ENCODE measurements around the gene LGI1.

The LGI1 gene

DNA sequence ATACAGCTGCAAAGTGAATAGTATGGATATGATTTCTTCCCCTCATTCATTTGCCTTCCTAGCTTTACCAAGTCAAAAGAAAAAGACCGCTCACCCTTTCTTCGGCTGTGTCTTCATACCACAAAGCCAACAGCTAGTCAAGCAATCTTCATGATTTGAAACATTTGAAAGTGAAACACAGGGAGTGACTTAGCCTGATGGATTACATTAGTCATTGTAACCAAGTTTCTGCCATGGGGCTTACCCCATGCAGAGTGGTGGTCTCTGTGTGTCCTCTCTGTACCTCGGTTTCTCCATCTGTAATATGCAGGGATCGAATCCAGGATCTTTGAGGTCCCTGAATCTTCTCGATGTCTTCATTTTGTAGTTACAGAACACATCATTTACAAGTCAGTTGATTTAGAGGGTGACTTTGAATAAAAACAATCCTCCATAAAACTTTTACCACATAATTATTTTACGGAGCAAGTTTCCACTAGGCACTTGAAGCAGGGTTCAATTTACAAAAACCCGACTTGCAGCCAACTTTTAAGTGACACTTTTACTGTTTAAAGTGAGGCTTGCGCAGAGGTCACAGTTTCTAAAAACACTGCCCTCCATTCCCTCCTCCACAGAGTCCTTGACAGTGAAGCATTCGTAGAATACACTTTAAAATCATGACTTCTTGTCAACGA lies 2.2 kb upstream of the LGI1 start:
- DNase-seq (ENCODE audit: low read depth) = no peak

DNA sequence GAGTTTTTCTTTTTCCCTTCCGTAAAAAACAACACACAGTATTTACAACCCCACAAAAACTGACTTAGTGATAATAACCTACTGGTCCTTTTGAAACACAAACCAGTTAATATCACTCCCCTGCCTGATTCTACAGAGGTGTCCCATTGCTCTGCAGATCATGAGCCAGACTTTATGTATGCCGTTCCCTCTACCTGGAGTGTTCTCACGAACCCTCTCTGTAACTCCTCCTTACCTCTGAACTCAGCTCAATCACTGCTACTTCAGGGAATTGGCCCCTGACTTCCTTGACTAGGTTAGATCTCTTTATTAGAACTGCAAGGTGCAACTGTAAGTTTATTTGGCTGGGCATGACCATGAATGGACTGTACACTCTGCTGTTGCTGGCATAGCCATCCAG lies 1.6 kb upstream of the LGI1 start:
- no peak for DNase-seq (ENCODE audit: low read depth)

DNA sequence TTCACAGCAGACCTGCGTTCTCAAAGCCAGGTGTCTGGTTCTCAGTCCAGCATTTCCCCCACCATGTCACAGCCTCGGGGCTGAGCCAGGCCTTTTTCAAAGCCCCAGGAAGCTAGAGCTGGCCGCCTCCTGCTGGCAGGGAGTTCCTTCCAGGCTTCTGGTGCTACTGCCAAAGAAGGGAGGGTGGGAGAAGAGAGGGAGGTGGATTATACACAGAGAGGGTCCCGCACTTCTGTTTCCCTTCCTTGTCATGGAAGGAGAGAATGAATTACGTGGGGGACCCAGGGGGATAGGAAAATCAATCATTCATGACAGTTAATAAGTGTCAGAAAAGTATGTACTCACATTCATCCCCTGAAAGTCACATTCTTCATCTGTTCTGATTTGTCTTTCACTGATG lies 600 bp upstream of the LGI1 start:
- DNase-seq (ENCODE audit: low read depth) = no peak

GRCh38 chr10:93758508-93758885 lies 761 bp downstream of the LGI1 start:
- DNase-seq (ENCODE audit: low read depth) = no peak

DNA sequence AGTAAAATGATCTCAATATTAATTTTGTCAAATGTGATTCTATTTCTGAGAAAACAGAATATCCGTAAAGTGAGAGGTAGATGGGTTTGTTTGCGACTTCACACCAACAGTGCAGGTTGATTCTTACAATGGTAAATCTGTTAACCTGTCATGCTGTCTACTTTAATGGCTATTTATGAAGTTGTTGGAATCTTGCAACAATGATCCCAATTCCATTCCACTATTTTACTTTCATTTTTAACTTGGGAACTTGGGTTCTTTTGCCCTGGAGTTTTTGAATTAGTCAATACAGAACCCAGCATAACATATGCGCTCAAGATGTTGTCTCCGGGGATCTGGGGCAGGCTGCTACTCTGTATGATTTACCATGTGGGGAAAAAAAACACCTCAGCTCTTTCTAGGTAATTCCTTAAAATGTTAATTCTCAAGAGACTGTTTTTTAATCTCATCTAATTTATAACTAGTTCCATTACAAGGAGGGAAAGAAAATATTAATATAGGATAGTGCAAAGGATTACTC lies 1.2 kb downstream of the LGI1 start:
- no peak for DNase-seq (ENCODE audit: low read depth)

GRCh38 chr10:93760490-93760889 lies 2.8 kb downstream of the LGI1 start:
- peak; percentile 79 for DNase-seq (ENCODE audit: low read depth)

GRCh38 chr10:93762979-93763391 lies 5.2 kb downstream of the LGI1 start:
- DNase-seq (ENCODE audit: low read depth) = no peak

- no peak for DNase-seq (ENCODE audit: low read depth)
Observed at GRCh38 chr10:93766918-93767317, 9.2 kb downstream of the LGI1 start.

DNA sequence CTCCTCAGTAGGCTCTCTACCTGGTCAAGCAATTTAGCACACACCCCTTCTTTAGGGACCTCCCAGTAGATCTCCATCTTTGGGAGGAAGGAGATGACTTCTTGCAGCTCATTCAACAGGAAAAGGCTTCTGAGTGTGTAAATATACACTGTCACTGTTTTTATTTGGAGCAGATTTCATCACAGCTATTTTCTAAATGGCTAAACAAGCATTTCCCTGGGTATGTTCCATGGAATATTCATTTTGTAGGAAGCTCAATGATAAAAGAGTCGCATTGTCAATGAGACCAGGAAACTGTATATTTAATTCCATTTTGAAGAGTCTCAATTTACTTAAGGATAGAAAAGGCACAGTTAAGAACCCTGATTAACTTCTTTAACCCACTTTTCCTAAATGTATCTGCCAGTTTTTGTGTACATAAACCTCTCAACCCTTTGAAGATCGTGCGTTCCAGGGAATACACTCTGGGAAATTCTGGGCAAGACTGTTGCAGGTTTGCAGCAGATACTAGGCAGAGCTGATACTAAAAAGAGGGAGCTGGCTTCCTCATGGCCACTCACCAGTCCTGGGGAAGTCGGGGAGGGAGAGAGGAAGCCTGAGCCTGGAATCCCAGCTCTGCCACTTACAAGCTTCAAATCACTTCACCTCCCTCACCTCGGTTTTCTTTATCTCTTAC lies 10.1 kb downstream of the LGI1 start:
- DNase-seq (ENCODE audit: low read depth) = no peak

- no peak for DNase-seq (ENCODE audit: low read depth)
Observed at GRCh38 chr10:93768892-93769291, 11.2 kb downstream of the LGI1 start.

DNA sequence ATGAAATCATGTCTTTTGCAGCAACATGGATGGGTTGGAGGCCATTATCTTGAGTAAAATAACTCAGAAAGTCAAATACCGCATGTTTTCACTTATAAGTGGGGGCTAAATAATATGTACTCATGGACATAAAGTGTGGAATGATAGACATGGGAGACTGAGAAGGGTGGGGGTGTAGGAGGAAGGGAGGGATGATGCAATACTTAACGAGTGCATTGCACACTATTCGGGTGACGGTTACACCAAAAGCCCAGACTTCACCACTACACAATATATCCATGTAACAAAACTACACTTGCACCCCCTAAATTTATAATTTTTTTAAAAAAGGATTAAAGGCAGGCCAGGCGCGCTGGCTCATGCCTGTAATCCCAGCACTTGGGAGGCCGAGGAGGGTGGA lies 13.6 kb downstream of the LGI1 start:
- DNase-seq (ENCODE audit: low read depth) = no peak

- DNase-seq (ENCODE audit: low read depth) = no peak
Observed at GRCh38 chr10:93773120-93773519, 15.4 kb downstream of the LGI1 start.

GRCh38 chr10:93773705-93774104 lies 16.0 kb downstream of the LGI1 start:
- no peak for DNase-seq (ENCODE audit: low read depth)

GRCh38 chr10:93775356-93775755 lies 17.6 kb downstream of the LGI1 start:
- DNase-seq (ENCODE audit: low read depth) = no peak

DNA sequence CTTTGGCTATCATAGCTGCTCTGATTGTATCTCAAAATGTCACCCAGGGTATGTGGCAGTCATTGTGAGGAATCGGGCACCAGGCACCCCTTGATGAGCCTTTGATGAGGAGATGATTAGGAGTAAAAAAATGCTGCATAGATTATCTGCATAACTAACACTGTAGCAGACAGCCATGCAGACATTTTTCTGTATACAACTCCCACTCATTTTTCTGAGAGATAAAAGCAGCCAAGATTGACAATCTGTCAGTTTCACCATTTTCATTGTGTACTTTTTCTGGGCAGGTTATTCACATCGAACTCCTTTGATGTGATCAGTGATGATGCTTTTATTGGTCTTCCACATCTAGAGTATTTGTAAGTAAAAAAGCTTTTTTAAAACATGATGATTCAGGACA lies 19.4 kb downstream of the LGI1 start:
- DNase-seq (ENCODE audit: low read depth) = no peak

GRCh38 chr10:93784059-93784458 lies 26.3 kb downstream of the LGI1 start:
- no peak for DNase-seq (ENCODE audit: low read depth)

- no peak for DNase-seq (ENCODE audit: low read depth)
Observed at GRCh38 chr10:93788413-93789208, 30.9 kb downstream of the LGI1 start.

DNA sequence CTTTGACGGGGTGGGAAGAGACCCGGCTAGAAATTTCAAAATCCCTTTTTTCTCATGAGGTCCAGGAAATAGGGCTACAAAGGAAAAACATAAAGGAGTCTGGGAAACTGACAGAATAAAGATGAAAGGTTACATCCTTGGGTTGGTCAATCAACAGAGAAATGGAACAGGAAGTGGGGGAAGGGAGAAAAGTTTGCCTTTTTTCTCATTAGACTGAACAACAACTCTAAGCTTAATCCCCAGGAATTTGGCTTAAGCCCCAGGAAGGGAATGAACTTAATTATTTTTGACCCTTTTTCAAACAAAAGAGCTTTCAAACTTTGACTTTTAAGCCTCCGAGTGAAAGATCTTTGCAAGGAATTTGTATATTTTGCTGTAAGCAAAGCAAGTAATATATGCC lies 32.7 kb downstream of the LGI1 start:
- DNase-seq (ENCODE audit: low read depth) = no peak

GRCh38 chr10:93796167-93796566 lies 38.4 kb downstream of the LGI1 start:
- DNase-seq (ENCODE audit: low read depth) = no peak

DNA sequence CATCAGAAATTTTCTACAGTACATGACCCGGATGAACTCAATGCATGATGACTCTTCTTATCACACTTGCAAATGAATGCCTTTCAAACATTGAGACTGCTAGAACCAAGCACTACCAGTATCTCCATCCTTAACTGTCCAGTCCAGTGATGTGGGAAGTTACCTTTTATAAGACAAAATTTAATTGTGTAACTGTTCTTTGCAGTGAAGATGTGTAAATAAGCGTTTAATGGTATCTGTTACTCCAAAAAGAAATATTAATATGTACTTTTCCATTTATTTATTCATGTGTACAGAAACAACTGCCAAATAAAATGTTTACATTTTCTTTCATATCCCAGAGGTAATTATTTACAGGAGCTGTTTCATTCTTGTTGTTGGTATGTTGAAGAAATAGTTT lies 40.1 kb downstream of the LGI1 start:
- DNase-seq (ENCODE audit: low read depth) = no peak

GRCh38 chr10:93799155-93799708 lies 41.5 kb downstream of the LGI1 start:
- no peak for DNase-seq (ENCODE audit: low read depth)

- DNase-seq (ENCODE audit: low read depth) = no peak
Observed at GRCh38 chr10:93804200-93804599, 46.5 kb downstream of the LGI1 start.

DNA sequence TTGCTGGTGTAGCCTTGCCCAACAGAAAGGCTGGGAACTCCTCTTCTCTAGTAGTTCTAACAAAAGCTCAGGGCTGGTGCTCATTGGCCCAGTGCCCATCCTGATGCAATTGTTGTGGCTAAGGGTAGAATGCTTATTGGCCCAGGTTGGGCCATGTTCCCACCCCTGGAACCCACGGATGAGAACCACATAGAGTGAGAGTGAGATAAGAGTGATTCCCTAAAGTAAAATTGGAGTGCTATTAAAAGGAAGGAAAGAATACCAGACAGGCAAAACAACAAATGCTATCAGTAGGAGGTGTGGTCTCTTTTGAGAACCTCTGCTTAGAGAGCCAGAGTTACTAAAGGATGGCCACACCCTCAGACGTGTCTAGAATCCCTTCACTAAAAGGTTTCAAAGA lies 49.2 kb downstream of the LGI1 start:
- DNase-seq (ENCODE audit: low read depth) = no peak
